NCI-H1417 (cell line): ENCODE data around the gene DIP2C.
"Not testable (repeated sequence)": the region's sequence is repeated elsewhere in the genome, so short reads cannot be mapped to it uniquely, and the experiment has no call there.

ENCODE experiments used
- DNase-seq, 3 experiments: peaks; one replicate each; lab custom pipeline; 2025; lab: John Stamatoyannopoulos, UW

DIP2C gene, protein sequence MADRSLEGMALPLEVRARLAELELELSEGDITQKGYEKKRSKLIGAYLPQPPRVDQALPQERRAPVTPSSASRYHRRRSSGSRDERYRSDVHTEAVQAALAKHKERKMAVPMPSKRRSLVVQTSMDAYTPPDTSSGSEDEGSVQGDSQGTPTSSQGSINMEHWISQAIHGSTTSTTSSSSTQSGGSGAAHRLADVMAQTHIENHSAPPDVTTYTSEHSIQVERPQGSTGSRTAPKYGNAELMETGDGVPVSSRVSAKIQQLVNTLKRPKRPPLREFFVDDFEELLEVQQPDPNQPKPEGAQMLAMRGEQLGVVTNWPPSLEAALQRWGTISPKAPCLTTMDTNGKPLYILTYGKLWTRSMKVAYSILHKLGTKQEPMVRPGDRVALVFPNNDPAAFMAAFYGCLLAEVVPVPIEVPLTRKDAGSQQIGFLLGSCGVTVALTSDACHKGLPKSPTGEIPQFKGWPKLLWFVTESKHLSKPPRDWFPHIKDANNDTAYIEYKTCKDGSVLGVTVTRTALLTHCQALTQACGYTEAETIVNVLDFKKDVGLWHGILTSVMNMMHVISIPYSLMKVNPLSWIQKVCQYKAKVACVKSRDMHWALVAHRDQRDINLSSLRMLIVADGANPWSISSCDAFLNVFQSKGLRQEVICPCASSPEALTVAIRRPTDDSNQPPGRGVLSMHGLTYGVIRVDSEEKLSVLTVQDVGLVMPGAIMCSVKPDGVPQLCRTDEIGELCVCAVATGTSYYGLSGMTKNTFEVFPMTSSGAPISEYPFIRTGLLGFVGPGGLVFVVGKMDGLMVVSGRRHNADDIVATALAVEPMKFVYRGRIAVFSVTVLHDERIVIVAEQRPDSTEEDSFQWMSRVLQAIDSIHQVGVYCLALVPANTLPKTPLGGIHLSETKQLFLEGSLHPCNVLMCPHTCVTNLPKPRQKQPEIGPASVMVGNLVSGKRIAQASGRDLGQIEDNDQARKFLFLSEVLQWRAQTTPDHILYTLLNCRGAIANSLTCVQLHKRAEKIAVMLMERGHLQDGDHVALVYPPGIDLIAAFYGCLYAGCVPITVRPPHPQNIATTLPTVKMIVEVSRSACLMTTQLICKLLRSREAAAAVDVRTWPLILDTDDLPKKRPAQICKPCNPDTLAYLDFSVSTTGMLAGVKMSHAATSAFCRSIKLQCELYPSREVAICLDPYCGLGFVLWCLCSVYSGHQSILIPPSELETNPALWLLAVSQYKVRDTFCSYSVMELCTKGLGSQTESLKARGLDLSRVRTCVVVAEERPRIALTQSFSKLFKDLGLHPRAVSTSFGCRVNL (N-terminal part only)

DNA sequence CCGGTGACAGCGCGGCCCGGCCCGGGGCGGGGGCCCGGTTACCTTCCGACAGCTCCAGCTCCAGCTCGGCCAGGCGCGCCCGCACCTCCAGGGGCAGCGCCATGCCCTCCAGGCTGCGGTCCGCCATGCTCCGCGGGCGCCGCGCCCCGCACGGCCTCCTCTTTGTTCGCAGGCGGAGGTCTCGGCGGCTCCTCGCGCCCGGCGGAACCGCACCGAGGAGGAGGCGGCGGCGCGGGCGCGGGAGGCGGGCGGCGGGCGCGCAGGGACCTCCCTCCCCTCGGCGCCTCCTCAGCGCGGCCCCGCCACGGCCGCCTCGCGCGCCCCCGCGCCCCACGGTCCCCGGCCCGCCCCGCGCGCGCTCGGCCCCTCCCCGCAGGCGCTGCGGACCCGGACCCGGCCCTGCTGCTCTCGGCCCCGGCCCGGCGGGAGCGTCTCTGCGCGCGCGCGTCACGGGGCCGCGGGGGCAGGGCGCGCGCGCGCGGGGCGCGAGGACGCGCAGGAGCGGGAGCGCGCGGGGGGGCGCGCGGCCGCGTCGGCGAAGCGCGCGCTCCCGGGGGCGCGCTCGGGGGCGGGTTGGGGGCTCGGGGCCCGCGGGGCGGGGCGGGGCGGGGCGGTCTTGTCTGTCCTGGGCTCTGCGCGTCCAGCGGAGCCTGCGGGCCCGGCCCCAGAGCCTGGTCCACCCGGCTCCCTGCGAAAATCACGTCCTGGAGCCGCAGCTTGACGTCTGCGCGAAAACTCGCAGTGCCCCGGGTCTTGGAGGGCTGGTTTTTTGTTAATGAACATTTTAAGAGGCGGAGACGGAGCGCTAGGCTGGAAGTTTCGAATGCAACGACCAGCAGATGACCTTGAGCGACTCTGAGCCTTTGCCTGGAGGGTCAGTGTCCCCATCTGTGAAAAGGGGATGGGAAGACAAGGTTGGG lies at the start of gene DIP2C:
TSS of gene DIP2C (minus strand) at position 217 of the 920 bp plus-strand sequence. CDS start at position 127, 90 bp downstream.
- DNase-seq, result peak; percentile 63 to 69 (median 64)

DNA sequence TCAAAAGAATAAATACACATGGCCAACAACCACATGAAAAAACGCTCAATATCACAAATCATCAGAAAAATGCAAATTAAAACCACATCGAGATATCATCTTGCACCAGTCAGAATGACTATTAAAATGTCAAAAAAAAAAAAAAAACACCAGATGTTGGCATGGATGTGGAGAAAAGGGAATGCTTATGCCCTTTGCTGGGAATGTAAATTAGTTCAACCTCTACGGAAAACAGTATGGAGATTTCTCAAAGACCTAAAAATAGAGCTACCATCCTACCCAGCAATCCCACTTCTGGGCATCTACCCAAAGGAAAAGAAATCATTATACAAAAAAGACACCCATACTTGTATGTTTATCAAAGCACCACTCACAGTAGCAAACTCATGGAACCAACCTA lies 45.0 kb upstream of the DIP2C start:
- no peak for DNase-seq

DNA sequence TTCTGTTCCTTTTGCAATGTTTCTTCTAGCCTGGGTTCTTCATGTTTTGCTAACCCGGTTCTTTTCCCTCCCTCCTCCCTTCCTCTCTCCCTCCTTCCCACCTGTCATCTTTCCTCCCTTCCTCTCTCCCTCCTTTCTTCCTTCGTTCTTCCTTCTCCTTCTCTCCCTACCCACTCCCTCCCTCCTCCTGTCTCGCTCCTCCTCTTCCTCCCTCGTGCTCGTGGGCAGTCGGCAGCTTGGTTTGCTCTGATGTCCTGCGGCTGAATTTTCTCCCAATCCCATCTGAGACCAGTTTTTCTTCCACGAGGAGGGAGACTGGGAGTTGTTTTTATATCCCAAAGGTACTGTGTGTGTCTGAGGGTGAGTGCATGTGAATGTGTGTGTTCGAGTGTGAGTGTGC lies 43.6 kb upstream of the DIP2C start:
- no peak for DNase-seq

DNA sequence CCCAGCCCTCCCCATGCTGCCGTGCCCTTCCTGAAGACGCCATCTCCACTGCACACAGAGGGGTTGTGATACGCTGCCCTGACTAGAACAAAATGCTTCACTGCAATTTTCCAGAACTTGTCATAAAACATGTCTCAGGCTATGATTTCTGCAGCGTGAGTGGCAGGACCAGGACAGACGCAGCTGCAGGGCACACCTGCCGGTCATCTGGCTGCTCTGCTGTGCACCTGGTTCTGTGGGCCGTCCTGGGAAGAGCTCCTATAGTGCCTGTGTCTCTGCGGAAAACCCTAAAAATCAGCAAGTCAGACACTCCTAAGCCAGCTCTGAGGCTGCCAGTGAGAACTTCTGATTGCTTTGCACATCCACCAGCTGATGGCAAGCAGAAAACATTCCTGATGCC lies 39.7 kb upstream of the DIP2C start:
- peak; percentile 9 to 55 (median 23) for DNase-seq

DNA sequence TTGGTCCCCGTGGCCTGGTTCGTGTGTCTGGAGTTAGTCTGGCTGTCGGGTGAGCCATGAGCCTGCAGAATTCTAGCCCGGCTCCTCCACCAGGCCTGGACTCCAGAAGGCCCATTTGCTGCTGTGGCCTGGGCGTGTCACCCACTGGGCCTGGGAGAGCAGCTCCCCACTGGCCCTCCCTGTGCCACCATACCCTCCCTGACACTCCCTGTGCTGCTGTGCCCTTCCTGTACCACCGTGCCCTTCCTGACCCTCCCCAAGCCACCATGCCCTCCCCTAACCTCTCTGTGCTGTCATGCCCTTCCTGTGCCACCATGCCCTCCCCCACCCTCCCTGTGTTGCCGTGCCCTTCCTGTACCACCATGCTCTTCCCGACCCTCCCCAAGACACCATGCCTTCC lies 39.1 kb upstream of the DIP2C start:
- no peak for DNase-seq

DNA sequence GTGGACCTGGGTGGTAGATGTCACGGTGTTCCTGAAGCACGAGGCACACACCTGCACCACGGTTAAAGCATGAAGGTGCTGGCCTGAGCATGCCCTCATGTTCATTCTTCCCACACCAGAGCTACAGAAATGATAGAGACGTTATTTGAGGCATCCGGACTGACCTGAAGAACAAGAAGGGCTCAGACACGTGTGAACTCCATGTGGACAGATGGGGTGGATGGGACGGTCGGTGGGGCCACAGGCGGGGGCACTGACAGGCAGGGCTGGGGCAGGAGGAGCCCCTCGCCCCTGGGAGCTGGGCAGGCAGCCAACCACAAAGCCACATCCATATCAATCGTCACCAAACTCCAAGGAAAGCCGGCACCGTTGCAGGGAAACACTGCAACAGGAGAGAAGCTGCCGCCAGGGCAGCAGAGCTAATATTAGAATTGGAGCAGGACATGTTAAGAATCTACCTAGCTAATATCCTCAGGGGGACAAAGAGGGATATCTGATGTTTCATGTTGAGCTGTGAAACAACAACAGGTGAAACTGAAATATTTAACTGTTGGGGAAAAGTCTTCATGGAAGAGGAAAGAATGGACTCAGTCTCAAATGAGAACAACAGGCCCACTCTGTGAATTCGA lies 37.8 kb upstream of the DIP2C start:
- no peak for DNase-seq

DNA sequence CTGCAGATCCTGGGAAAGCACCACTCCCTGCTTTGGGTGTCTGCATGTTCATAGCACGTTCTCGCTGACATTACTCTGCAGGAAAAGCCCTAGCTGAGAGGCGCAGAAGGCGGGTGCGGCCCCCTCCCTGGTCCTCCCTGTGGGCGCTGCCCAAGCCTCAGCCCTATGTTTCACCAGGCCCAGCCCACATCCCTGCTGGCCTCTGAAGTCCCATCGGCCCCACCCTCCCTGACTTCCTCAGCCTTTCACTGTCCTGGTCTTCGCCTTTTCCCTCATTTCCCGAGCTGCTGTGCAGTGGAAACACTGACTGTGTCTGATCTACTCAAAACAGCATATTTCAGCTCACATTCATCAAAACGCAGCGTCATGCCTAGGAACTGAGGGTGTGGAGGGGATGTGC lies 36.3 kb upstream of the DIP2C start:
- no peak for DNase-seq

DNA sequence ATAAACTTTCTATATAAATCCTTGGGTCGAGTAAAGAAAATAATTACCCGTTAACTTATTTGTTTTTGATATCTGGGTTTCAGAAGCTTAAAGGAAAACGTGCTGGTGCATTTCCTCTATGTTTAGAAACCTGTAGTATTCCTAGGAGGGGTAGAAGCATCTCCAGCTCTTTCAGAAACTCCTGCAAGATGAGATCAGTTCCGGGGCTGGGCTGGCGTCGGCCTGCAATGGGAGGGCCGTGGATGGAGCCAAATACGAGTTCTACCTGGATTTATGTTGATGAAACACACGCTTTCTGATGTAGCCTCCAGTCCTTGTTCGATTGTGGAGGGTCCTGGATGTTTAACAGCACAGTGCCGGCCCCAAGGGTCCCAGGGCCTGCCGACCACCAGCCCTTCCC lies 35.8 kb upstream of the DIP2C start:
- DNase-seq, result no peak

DNA sequence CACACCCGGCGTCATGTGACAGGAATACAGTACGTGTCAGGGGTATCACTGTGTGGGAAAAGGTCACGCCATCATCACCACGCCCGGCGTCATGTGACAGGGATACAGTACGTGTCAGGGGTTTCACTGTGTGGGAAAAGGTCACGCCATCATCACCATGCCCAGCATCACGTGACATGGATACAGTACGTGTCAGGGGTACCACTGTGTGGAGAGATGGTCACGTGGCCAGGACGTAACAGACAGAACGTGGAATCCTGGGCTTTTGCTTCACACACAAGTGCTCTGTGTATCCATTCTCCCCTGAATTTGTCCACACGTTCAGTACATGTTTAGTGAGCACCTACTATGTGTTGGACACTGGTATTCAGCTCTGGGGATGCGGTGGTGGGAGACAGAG lies 34.5 kb upstream of the DIP2C start:
- DNase-seq, result no peak

DNA sequence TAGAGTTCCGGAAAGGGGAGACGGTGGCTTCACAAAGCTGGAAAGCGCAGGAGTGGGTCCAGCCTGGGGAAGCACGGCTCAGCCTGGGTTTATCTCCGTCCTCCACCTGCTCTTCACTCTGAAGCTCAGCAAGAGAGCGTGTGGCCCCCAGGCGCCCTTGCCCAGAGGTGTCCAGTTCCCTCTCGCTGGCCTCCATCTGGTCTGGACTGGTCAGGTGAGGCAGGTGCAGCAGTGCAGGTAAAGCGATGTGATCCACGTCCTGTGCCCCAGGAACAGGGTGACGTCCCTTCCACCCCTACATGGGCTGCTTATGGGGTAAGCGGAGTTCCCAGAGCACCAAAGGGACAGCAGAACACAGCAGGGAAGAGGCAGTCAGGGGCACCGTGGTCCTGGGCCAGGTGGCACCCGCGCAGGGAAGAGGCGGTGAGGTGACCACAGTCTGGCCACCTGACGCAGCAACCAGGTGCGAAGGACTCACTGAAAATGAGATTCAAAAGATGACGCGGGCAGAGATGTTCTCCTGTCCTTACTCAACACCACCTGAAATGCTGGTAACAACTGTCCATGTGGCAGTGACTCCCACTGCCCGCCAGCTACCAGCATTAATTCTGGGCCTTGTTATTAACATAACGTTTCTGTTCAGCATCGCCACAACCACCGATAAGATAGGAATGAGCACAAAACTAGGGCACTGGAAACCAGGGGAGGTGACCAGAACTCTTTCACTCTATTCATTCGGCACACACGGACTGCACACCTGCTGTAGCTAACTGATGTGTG lies 33.0 kb upstream of the DIP2C start:
- DNase-seq, result no peak

DNA sequence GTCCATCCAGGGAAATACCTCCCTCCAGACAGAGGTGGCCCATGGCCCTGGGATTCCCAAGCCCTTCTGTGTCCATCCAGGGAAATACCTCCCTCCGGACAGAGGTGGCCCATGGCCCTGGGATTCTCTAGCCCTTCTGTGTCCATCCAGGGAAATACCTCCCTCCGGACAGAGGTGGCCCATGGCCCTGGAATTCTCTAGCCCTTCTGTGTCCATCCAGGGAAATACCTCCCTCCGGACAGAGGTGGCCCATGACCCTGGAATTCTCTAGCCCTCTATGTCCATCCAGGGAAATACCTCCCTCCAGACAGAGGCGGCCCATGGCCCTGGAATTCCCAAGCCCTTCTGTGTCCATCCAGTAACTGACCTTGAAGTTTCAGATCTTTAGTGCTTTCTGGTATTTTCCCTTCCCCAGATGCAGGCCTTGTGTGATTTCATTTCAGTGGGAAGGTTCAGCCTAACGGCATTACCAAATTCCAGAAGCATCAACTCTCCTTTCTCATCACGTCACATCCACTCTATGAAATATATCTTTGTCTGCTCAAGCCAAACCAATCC lies 28.8 kb upstream of the DIP2C start:
- no peak for DNase-seq

DNA sequence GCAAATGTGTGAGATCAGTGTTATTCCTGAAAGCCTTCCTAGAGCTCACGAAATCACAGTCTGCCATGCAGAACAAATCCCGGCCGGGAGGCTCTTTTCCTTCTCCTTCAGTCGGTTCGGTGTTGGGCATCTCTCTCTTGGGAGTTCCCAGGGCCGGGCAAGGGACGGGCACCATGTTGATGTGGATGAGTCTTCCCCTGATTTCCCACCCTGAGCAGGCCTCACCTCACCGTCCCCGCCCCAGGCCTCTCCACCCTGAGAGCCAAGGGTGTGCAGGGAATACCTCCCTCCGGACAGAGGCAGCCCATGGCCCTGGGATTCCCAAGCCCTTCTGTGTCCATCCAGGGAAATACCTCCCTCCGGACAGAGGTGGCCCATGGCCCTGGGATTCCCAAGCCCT lies 28.0 kb upstream of the DIP2C start:
- DNase-seq, result no peak

DNA sequence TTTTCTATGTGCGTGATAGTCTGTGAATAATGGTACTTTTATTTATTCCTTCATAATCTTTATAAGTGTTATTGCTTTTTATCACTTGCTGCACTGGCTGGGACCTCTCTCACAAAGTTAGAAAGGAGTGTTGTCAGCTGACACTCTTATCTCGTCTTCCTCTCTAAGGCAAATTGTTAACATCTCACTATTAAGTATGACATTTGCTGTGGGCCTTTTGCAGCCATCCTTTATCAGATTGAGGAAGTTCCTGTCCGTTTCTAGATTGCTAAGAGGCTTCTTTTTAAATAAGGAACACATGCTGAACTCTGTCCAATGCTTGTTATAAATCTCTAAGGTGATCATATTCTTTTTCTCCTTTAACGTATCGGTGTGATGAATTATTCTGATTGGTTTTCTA lies 27.4 kb upstream of the DIP2C start:
- DNase-seq, result no peak

DNA sequence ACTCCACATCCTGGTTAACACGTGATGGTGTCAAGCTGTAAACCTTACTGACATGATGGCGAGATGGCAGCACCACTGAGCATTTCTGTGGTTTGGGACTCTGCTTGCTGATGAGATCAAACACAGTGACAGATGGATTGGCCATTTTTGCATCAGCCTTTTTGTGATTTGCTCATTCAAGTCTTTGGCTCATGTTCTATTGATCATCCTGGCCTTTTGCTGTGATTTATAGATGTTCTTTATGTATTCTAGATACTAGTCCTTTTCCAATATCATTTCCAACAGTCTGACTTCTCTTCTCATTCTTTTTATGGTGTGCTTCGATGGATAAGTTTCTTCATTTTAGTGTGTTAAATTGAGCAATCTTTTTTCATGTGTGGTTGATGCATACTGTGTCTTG lies 24.7 kb upstream of the DIP2C start:
- no peak for DNase-seq

DNA sequence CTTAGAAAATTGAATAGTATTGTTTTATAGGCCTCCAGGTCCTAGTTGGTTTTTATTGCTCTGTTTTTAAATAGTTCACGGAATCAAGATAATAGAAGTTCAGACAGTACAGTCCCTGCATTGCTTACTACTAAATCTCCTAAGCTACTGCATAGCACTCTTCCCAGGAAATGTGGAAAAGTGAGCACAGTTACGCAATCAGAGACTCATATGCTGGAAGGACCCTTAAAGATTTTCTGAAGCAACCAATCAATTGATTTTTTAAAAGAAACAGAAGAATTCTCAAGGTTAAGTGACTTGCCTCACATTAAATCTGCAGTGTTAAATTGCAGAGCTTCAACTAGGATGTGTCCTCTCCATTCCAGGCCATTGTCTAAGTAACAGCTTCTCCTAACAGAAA lies 23.1 kb upstream of the DIP2C start:
- DNase-seq, result no peak

DNA sequence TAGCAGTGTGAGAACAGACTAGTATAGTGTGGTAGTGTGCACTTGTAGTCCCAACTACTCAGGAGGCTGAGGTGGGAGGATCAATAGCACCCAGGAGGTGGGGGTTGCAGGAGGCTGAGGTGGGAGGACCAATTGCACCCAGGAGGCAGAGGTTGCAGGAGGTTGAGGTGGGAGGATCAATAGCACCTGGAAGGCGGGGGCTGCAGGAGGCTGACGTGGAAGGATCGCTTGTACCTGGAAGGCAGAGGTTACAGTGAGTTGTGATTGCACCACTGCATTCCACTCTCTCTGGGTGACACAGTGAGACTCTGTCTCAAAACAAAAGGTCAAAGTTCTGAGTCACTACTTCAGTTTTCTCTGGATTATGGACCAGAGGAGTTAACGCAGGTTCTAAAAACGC lies 22.6 kb upstream of the DIP2C start:
- no peak for DNase-seq

DNA sequence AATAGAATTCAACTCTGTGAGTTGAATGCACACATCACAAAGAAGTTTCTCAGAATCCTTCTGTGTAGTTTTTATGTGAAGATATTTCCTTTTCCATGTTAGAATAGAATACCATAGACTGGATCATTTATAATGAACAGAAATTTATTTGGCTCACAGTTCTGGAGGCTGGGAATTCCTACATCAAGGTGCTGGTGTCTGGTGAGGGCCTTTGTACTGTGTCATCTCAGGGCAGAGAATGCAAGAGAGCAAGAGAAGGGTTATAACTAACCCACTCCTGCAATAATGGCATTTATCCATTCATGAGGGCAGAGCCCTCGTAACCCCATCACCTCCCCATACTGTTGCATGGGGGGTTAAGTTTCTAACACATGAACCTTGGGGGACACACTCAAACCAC lies 18.4 kb upstream of the DIP2C start:
- no peak for DNase-seq

DNA sequence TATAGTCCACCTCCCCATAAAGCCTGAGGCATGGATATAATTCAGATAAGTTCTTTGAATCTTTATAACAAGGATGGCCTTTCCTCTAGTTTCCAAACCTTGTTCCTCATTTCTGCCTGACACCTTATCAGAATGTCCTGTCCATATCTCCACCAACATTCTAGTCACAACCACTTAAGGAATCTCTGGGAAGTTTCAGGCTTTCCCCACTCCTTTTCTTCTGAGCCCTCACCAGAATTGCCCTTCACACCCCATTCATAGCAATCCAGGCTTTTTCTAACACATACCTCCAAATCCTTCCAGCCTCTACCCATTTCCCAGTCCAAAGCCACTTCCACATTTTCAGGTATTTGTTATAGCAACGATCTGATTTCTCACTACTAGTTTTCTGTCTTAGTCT lies 18.0 kb upstream of the DIP2C start:
- DNase-seq, result no peak

DNA sequence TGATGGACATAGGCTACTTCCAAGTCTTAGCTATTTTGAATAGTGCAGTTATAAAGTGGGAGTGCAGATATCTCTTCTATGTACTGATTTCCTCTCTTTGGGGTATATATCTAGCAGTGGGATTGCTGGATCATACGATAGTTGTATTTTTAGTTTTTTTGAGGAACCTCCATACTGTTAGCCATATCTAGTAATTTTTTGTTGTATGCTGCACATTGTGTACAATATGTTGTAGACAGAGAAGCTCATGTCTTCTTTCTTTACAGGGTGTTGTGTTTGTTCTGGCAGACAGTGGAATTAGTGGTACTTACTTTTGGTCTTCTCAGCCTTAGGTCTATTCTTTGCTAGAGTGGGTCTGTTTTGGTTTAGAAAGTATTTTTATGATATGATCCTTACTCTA lies 13.7 kb upstream of the DIP2C start:
- no peak for DNase-seq

DNA sequence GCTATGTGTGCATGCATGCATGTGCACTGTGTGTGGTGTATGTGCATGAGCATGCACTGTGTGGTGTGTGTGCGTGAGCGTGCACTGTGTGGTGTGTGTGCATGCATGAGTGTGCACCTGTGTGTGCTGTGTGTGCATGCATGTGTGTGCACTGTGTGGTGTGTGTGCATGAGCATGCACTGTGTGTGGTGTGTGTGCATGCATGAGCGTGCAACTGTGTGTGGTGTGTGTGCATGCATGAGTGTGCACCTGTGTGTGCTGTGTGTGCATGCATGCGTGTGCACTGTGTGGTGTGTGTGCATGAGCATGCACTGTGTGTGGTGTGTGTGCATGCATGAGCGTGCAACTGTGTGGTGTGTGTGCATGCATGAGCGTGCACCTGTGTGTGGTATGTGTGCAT lies 10.7 kb upstream of the DIP2C start:
- DNase-seq, result not testable (repeated sequence)
